ENCODE results near the gene CTRL.
"Not testable (repeated sequence)": the region's sequence is repeated elsewhere in the genome, so short reads cannot be mapped to it uniquely, and the experiment has no call there.

The CTRL gene

DNA sequence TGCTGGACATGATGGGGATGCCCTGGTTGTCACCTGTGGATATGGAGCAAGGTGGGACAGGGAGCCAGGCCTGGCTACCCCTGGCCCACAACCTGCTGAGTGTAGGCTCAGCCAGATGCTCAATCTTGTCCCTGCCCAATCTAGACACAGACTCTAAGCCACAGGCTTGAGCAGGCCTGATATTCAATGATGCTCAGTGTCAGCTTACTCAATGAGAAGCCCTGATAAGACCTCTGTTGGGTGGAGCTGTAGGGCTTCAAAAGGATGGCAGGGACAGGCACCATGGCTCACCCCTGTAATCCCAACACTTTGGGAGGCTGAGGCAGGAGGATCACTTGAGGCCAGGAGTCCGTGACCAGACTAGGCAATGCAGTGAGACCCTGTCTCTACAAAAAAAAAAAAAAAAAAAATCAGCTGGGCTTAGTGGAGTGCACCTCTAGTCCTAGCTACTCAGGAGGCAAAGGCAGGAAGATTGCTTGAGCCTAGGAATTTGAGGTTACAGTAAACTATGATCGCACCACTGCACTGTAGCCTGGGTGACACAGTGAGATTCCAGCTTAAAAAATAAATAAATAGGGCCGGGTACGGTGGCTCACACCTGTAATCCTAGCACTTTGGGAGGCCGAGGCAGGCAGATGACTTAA lies 8.9 kb upstream of the CTRL start:
- DNase-seq, result no peak

- no peak for DNase-seq
Measured at GRCh38 chr16:67939507-67940445, 8.1 kb upstream of the CTRL start.

DNA sequence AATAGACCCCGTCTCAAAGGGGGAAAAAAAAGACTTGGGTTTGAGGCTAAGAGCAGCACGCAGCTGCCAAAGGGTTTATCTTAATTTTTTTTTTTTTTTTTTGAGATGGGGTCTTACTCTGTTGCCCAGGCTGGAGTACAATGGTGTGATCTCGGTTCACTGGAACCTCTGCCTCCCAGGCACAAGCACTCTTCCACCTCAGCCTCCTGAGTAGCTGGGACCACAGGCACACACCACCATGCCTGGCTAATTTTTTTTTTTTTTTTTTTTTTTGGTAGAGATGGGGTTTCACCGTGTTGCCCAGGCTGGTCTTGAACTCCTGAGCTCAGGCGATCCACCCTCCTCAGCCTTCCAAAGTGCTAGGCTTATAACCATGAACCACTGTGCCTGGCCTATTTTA lies 6.1 kb upstream of the CTRL start:
- not testable (repeated sequence) for DNase-seq

DNA sequence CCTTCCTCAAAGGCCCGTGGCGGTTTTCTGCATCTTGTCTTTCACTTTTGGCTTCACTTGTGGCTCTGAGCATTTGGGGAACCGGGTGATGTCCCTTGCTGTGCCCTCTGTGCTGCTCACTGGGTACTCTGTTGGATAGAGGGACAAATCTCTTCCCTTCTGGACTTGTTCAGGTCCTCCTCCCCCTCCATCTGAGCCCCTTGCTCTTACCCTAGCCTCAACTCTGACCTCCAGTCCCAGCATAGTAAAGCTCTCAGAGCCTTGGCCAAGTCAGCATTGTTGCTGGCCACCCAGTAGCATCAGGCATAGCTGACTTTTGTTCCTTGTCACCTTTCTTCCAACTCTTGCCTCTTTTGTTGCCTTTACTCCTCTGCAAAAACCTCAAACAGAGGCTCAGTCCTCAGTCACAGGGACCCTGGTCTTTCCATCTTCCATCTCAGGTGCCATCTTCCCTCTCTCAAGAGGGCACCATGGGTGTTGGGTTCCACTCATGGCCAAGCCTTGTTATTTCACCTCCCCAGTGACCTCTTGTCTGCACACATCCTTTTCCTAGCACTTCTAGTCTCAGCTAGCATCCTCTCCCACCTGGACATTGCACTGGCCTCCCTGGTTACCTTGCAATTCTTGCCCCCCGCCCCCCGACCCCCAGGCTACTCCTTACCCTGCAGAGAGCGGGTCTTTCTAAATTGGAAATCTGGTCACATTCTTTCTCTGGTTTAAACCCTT lies 5.4 kb upstream of the CTRL start:
- peak in 1 of 14 donors; percentile 35 for DNase-seq

- DNase-seq, result peak in 10 of 14 donors; percentile 37 to 72 (median 56)
Measured at GRCh38 chr16:67936124-67936879, 4.6 kb upstream of the CTRL start, which contains the start of gene PSMB10. Gene PSMB10 (minus strand): TSS chr16:67936850. CDS start chr16:67936749, 101 bp downstream.

GRCh38 chr16:67935402-67936123 lies 3.9 kb upstream of the CTRL start:
- peak; percentile 51 to 96 (median 88) for DNase-seq

DNA sequence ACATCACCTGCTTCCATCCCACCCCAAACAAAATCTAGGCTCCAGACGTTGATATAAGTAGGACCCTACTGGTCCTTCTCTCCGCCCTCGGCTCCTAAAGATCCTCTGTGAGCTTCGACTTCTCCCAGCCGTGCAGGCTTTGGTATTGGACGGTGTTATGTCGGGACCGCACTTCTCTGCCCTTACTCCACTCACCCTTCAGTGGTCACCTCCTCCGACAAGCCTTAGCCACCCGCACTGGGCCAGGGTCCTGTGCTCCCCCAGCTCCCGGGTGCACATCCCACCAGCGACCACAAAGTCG lies 3.4 kb upstream of the CTRL start:
- peak in 1 of 14 donors; percentile 24 for DNase-seq

DNA sequence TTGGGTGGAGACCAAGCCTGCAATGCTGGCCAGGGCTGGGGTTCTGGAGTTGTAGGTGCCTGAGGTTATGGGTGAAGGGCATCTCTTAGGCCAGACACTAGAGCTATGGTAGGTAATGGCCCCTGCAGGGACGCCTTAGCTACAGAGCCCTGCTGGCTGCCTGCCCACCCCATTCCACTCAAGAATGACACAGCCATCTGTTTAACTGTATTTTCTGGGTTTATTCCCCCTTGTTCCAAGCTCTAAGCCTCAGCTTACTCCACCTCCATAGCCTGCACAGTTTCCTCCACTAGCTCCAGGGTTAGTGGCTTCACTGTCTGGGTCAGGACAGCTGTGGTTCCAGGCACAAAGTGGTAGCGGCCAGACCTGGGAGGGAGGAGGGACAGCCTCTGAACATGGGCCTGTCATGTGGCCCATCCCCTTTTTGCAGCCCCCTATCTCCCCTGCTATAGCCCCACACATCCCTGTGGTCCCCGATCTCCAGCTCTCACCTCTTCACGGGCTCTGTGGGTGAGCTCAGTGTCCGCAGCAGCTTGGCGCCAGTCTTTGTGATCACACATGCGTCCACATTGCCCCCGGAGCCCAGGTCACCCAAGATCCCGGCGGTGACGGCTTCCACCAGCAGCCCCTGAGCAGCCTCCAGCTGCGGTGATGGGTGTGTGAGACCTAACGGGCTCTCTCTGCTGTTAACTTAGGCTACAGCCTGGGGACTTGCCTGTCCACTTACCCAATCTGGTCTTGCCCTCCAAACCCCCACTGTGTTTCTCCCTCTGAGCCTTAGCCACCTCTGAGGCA lies 2.8 kb upstream of the CTRL start:
- DNase-seq, result peak in 1 of 14 donors; percentile 36

DNA sequence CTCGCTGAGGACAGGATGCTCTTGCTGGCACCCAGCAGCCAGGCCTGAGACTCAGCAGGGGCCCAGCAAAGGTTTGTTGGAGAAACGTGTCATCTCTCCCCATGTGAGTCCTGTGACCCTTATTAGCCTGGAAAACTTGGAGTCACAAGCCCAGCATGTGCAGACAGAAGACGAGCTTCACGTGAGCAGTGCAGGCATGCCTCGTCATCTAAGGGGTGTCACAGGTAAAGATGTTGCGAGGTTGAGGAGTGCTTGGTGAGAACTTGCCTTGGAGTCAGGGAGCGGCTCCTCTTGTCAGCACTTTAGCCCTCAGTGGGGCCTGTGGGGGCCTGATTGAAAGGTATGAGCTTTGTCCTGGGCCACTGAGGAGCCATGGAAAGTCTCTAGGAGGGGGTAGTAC lies 2.1 kb upstream of the CTRL start:
- no peak for DNase-seq

DNA sequence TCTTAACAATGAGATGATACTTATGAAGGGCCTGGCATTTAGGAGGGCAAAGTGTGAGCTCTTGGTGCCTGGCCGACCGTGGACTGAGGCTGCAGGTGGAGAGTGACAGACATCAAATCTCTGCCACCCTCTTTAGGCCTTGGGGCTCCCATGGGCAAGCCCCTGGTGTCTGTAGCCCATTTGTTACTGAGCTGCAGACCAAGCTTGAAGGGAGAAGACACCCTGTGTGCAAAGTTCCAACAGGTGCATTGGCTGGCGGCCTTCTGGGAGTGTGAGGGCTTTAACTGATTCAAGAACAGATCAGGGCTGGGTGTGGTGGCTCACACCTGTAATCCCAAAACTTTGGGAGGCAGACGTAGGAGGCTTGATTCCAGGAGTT lies 789 bp upstream of the CTRL start:
- DNase-seq, result no peak

GRCh38 chr16:67930678-67931211 lies 917 bp downstream of the CTRL start:
- no peak for DNase-seq

DNA sequence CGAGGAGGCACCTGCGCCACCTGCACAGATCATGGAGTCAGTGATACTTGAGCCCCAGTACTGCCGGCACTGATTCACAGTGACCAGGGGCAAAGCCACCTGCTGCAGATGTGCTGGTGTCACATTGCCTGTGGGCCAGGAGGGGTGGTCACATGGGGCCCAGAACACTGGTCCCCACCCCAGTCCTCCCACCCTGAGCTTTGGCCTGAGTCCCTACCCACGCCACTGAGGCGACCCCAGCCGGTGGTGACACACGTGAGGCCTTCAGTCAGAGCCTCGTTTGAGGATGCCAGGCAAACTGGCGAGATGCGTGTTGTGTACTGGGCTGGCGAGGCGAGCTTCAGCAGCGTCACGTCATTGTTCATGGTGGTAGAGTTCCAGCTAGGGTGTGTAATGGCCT lies 1.5 kb downstream of the CTRL start:
- DNase-seq, result no peak

GRCh38 chr16:67928561-67929364 lies 2.9 kb downstream of the CTRL start:
- peak in 12 of 14 donors; percentile 15 to 68 (median 42) for DNase-seq

DNA sequence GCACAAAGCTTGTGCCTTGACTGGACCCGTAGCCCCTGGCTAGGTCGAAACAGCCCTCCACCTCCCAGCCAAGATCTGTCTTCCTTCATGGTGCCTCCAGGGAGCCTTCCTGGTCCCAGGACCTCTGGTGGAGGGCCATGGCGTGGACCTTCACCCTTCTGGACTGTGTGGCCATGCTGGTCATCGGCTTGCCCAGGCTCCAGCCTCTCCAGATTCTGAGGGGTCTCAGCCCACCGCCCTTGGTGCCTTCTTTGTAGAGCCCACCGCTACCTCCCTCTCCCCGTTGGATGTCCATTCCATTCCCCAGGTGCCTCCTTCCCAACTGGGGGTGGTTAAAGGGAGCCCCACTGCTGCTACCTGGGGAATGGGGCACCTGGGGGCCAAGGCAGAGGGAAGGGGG lies 3.5 kb downstream of the CTRL start:
- no peak for DNase-seq

DNA sequence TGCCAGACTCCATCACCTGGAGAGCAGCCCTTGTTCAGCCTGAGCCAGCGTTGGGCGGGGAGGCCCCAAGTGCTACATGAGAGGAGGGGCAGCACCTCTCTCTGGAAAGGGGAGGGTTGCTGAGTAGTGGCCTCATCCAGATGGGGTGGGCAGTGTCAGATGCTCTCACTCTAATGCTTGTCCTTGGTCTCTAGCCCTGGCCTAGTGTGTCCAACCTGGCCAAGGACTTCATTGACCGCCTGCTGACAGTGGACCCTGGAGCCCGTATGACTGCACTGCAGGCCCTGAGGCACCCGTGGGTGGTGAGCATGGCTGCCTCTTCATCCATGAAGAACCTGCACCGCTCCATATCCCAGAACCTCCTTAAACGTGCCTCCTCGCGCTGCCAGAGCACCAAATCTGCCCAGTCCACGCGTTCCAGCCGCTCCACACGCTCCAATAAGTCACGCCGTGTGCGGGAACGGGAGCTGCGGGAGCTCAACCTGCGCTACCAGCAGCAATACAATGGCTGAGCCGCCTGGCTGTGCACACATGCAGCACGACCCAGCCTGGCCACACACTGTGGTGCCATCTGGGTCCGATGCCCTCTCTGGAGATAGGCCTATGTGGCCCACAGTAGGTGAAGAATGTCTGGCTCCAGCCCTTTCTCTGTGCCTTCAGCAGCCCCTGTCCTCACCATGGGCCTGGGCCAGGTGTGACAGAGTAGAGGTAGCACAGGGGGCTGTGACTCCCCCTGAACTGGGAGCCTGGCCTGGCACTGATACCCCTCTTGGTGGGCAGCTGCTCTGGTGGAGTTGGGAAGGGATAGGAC lies 4.3 kb downstream of the CTRL start:
- peak in 1 of 14 donors; percentile 76 for DNase-seq

GRCh38 chr16:67926181-67926750 lies 5.4 kb downstream of the CTRL start:
- DNase-seq, result peak in 6 of 14 donors; percentile 33 to 55 (median 40)

- DNase-seq, result peak in 2 of 14 donors; percentile 9 to 46
Measured at GRCh38 chr16:67924140-67924906, 7.3 kb downstream of the CTRL start.
